GM12878 (cell line): ENCODE measurements around the gene C16orf46. TPM values are rescaled to one million over a fixed set of nuclear protein-coding genes. Genes with fewer than 3 reads are reported as not detected.

ENCODE experiments used
- ATAC-seq: fragments of 200-7000 bp; cut with Tn5 transposase; 3 replicates; pipeline ENCODE4 v1.9.1; 2020; ENCODE audit warnings: mild to moderate bottlenecking, moderate library complexity
- BruUV-seq: library from RNA; stranded (reverse); fragments of 400-500 nt; replicated peaks from 2 replicates; lab custom pipeline; 2021; lab: Mats Ljungman, UMichigan
- CTCF ChIA-PET: fragments of 300-600 bp; sonication (Branson Sonifier 250); formaldehyde crosslinking; extraction: SDS; loops from one replicate; lab custom pipeline; 2021; ENCODE audit warnings: inconsistent platforms; lab: Yijun Ruan, JAX
- POLR2A ChIA-PET: fragments of 350-600 bp; formaldehyde crosslinking; extraction: SDS; loops from one replicate; lab custom pipeline; 2021; ENCODE audit warnings: inconsistent platforms; lab: Charles Lee
- RAD21 ChIA-PET: fragments of 300-600 bp; sonication (Branson Sonifier 250); formaldehyde crosslinking; loops from one replicate; lab custom pipeline; 2023; ENCODE audit warnings: antibody characterized with exemption; ENCODE audit not compliant: unreplicated experiment; lab: Charles Lee
- SMC1A ChIA-PET: fragments of 300-600 bp; sonication (Branson Sonifier 250); formaldehyde crosslinking; loops from one replicate; lab custom pipeline; 2023; ENCODE audit not compliant: unreplicated experiment, uncharacterized antibody; lab: Charles Lee
- DNase-seq: peaks from one replicate; pipeline ENCODE4 v3.0.0-alpha.2; 2011; ENCODE audit warnings: low read depth, low spot score
- FAIRE-seq: peaks from 3 replicates; lab custom pipeline; 2011; peaks lifted over from hg19 to GRCh38; lab: Jason Lieb, UNC
- H2AFZ ChIP-seq: 2 replicates; pipeline ENCODE4 v1.6.0; 2011; ENCODE audit warnings: low read depth, low read length, control low read depth; ENCODE audit not compliant: control insufficient read depth
- H3K27ac ChIP-seq: 2 replicates; pipeline ENCODE4 v1.5.1; 2011; ENCODE audit warnings: control low read depth; ENCODE audit not compliant: control insufficient read depth, insufficient read depth
- H3K27me3 ChIP-seq, 2 experiments: replicated peaks in 1 of 2; 2 replicates each; pipeline versions ENCODE4 v1.6.0 to v1.6.1; 2011; ENCODE audit warnings: low read length in 1 of 2; ENCODE audit not compliant: control insufficient read depth in 2 of 2, insufficient read depth in 2 of 2
- H3K36me3 ChIP-seq, 2 experiments: 2 replicates each; pipeline ENCODE4 v1.5.1; 2011; ENCODE audit warnings: low read length in 1 of 2; ENCODE audit not compliant: control insufficient read depth in 2 of 2, insufficient read depth in 2 of 2
- H3K4me1 ChIP-seq: 2 replicates; pipeline ENCODE4 v1.6.1; 2011; ENCODE audit warnings: mild to moderate bottlenecking, low read length, moderate library complexity, mixed read lengths; ENCODE audit not compliant: control insufficient read depth, insufficient read depth
- H3K4me2 ChIP-seq: 2 replicates; pipeline ENCODE4 v1.6.0; 2011; ENCODE audit warnings: control low read depth; ENCODE audit not compliant: control insufficient read depth, insufficient read depth
- H3K4me3 ChIP-seq: fragments of 200-600 bp; sonication (generic); 2 replicates; pipeline ENCODE4 v1.5.1; 2016
- H3K79me2 ChIP-seq: 2 replicates; pipeline ENCODE4 v1.6.0; 2011; ENCODE audit warnings: low read length; ENCODE audit not compliant: control insufficient read depth, insufficient read depth
- H3K9ac ChIP-seq: 2 replicates; pipeline ENCODE4 v1.8.0; 2011; ENCODE audit warnings: low read length, control low read depth, mixed read lengths; ENCODE audit not compliant: control insufficient read depth, insufficient read depth
- H3K9me3 ChIP-seq: replicated peaks from 3 replicates; pipeline ENCODE4 v1.5.1; 2011; ENCODE audit warnings: mild to moderate bottlenecking, low read length; ENCODE audit not compliant: control insufficient read depth, insufficient read depth
- H4K20me1 ChIP-seq: 2 replicates; pipeline ENCODE4 v1.6.0; 2011; ENCODE audit not compliant: control insufficient read depth, insufficient read depth
- E2F8 ChIP-seq: fragments of 450-650 bp; IDR thresholded peaks from 2 replicates; pipeline ENCODE4 v1.6.1; 2018; ENCODE audit warnings: mild to moderate bottlenecking, low read depth, moderate library complexity; ENCODE audit not compliant: partially characterized antibody
- KAT2A ChIP-seq: conservative IDR thresholded peaks from 2 replicates; pipeline ENCODE4 v1.6.1; 2011; ENCODE audit warnings: low read depth, low read length; ENCODE audit not compliant: control insufficient read depth
- RFX5 ChIP-seq: IDR thresholded peaks from 2 replicates; pipeline ENCODE4 v1.6.1; 2011; ENCODE audit warnings: low read depth, low read length, improper control_type of control experiment
- SMAD1 ChIP-seq: fragments of 450-650 bp; IDR thresholded peaks from 2 replicates; pipeline ENCODE4 v1.6.1; 2018; ENCODE audit warnings: mild to moderate bottlenecking, low read depth; ENCODE audit not compliant: partially characterized antibody
- USF2 ChIP-seq: IDR thresholded peaks from 2 replicates; pipeline ENCODE4 v1.6.1; 2011; ENCODE audit warnings: low read depth, low read length, improper control_type of control experiment, borderline replicate concordance
- WGBS: methylation state at CpG from one replicate; pipeline ENCODE4 v1.1.6; 2016; ENCODE audit warnings: low lambda C conversion rate; ENCODE audit not compliant: insufficient replicate concordance, insufficient coverage; ENCODE audit errors: missing lambda C conversion rate; 5-methylcytosine and 5-hydroxymethylcytosine counted together
- in situ Hi-C: fragments of 300-500 bp; cut with MboI; formaldehyde crosslinking; loops from 9 replicates; pipeline ENCODE4 v1.14.3; 2018; ENCODE audit warnings: mixed read lengths
- intact Hi-C: fragments of 100-400 bp; cut with micrococcal nuclease; formaldehyde crosslinking; loops from one replicate; pipeline ENCODE4 v1.14.2; 2022; ENCODE audit not compliant: unreplicated experiment
- polyA plus RNA-seq, 11 experiments: library from polyadenylated mRNA; depleted of rRNA in 4 of 11; unstranded in 6 of 11; stranded (reverse) in 5 of 11; fragments of >200 nt; fragmentation: Nextera tagmentation in 4 of 11; fragmentation: Illumina TruSeq in 1 of 11; extraction: Ambion mirVana in 4 of 11; extraction: Trizol in 1 of 11; gene quantifications; 1 replicate in 1 of 11; 2 replicates in 10 of 11; pipeline versions ENCODE4 v1.2.1 to v1.2.3, GENCODE V29; 2011 to 2016; ENCODE audit warnings: inconsistent platforms in 2 of 11, missing spikeins in 2 of 11, low read depth in 1 of 11
- total RNA-seq, 4 experiments: library from RNA; depleted of rRNA in 3 of 4; stranded (reverse); fragments of >200 nt in 3 of 4; fragmentation: Illumina TruSeq in 1 of 4; extraction: Trizol in 1 of 4; gene quantifications; 2 replicates each; pipeline versions ENCODE4 v1.2.1 to v1.2.3, GENCODE V29; 2013 to 2021

Gene C16orf46
- total and polyA plus RNA-seq, 10 of the 15 experiments (the other 5 are each of a cell fraction or from before 2014, with no cell fraction given) = 0.04 to 0.46 (median 0.14) TPM; not detected in 6

GRCh38 chr16:81101702-81102101 lies 24.7 kb upstream of the C16orf46 start:
- Histone ChIP-seq H3K27me3 (no peaks in the 10 kb centered on the region; a peak in 1 of 4 replicates), H3K79me2 (no peaks in the 10 kb centered on the region), H4K20me1 (no peaks in the 10 kb centered on the region), H3K4me1 (peaks cover 2% of the 10 kb centered on the region; the same call in 1 of the 2 replicates), H2AFZ (no peak overlapping the region), H3K4me3 (no peak overlapping the region), H3K27ac (no peak overlapping the region), H3K9ac (no peak overlapping the region), H3K9me3 (no peaks in the 10 kb centered on the region), H3K4me2 (no peak overlapping the region), H3K36me3 (no peaks in the 10 kb centered on the region)
- WGBS = 82% methylated on average over 9 of the region's 9 CpGs
- no peak for TF ChIP-seq RFX5
- ChIA-PET POLR2A (no interaction called here), SMC1A (no interaction called here), RAD21 (no interaction called here), CTCF (no interaction called here)
- FAIRE-seq (no peak), ATAC-seq (no peak), DNase-seq (no peak)
- in situ Hi-C loops = no loop called here
- BruUV-seq = no TSS peak
- intact Hi-C loops = no loop called here

GRCh38 chr16:81099958-81100357 lies 22.9 kb upstream of the C16orf46 start:
- Histone ChIP-seq H3K9ac (no peak overlapping the region), H4K20me1 (no peaks in the 10 kb centered on the region), H3K4me3 (no peak overlapping the region), H3K27me3 (no peaks in the 10 kb centered on the region), H3K4me2 (no peak overlapping the region), H3K27ac (no peak overlapping the region), H3K79me2 (peaks cover 7% of the 10 kb centered on the region), H2AFZ (no peak overlapping the region), H3K4me1 (peaks cover 4% of the 10 kb centered on the region), H3K9me3 (no peaks in the 10 kb centered on the region), H3K36me3 (no peaks in the 10 kb centered on the region)
- POLR2A ChIA-PET = no interaction called here
- SMC1A ChIA-PET = no interaction called here
- no peak for FAIRE-seq
- intact Hi-C loops (no loop called here), in situ Hi-C loops (no loop called here)
- CTCF ChIA-PET = no interaction called here
- RAD21 ChIA-PET = no interaction called here
- TF ChIP-seq E2F8 (no peak), USF2 (no peak), KAT2A (no peak), SMAD1 (no peak)
- DNase-seq = no peak
- no TSS peak for BruUV-seq
- no peak for ATAC-seq
